HG02588 (cell line): ENCODE results near the gene ZNF446.
"Not testable (repeated sequence)": the region's sequence is repeated elsewhere in the genome, so short reads cannot be mapped to it uniquely, and the experiment has no call there.

Experiments
- ATAC-seq: cut with Tn5 transposase; IDR thresholded peaks from one replicate; pipeline ENCODE4 v1.9.1; 2021; ENCODE audit warnings: mild to moderate bottlenecking, moderate library complexity; ENCODE audit not compliant: unreplicated experiment

The ZNF446 gene

GRCh38 chr19:58469241-58470013 lies 6.7 kb upstream of the ZNF446 start:
- ATAC-seq, result no peak

GRCh38 chr19:58470837-58471543 lies 5.2 kb upstream of the ZNF446 start:
- ATAC-seq, result not testable (repeated sequence)

DNA sequence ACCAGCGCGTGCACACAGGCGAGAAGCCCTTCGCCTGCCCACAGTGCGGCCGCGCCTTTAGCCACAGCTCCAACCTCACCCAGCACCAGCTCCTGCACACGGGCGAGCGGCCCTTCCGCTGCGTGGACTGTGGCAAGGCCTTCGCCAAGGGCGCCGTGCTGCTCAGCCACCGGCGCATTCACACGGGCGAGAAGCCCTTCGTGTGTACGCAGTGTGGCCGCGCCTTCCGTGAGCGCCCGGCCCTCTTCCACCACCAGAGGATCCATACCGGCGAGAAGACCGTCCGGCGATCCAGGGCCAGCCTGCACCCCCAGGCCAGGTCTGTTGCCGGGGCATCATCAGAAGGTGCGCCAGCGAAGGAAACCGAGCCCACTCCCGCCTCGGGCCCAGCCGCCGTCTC lies 4.4 kb upstream of the ZNF446 start:
- ATAC-seq, result no peak

DNA sequence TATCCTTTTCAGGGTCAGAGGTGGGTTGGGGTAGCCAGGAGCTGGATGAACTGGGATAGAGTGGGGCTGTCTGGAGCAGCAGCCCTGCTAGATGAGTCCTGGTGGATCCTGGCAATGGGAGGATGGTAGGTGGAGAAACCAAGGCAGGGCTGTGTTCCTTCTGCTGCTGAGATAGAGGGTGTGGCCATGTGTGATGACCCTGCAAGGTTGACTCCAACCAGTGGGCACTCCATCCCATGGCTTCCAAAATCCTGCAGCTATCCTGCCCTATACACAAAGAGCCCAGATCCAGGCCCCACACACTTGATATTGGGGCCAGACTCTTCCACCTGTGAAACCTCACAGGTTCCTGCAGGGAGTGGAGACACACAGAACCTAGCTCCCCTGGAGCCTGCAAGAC lies 2.4 kb upstream of the ZNF446 start:
- ATAC-seq, result no peak

- ATAC-seq, result no peak
Measured at GRCh38 chr19:58474291-58474996, 1.7 kb upstream of the ZNF446 start.

- peak; percentile 5 for ATAC-seq
Measured at GRCh38 chr19:58474997-58475713, 997 bp upstream of the ZNF446 start.

GRCh38 chr19:58476498-58477015 lies 405 bp downstream of the ZNF446 start:
- no peak for ATAC-seq

DNA sequence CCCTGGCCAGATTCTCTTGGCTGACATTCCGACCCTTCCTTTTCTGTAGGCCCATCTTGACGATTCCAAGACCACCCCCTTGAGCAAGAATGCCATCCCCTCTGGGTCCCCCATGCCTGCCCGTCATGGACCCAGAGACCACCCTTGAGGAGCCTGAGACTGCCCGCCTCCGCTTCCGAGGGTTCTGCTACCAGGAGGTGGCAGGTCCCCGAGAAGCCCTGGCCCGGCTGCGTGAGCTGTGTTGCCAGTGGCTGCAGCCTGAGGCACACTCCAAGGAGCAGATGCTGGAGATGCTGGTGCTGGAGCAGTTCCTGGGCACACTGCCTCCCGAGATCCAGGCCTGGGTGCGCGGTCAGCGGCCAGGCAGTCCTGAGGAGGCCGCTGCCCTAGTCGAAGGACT lies 978 bp downstream of the ZNF446 start:
- ATAC-seq, result no peak

- ATAC-seq, result no peak
Measured at GRCh38 chr19:58477871-58478270, 1.7 kb downstream of the ZNF446 start.

- ATAC-seq, result no peak
Measured at GRCh38 chr19:58479303-58479702, 3.2 kb downstream of the ZNF446 start.

GRCh38 chr19:58479736-58480480 lies 3.8 kb downstream of the ZNF446 start:
- ATAC-seq, result no peak

- ATAC-seq, result no peak
Measured at GRCh38 chr19:58480481-58480830, 4.3 kb downstream of the ZNF446 start.

GRCh38 chr19:58480831-58481230 lies 4.7 kb downstream of the ZNF446 start:
- no peak for ATAC-seq

DNA sequence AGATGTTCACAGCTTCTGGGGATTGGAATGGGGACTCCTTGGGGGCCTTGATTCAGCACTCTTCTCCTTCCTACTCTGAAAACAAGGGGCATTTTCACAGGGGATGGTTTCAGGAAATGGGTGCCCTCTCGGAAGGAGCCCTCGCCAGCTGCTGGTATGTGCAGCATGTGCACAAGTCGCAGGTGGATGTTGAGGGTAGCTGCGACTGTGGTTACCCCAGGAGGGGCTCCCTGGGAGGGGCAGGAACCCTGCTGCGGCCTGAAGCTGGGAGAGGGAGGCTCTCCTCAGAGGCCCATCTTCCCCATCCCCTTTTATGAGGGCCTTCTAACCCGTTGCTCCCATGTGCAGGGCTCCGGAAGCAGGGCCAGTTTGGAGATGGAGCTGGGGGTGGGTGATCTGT lies 6.2 kb downstream of the ZNF446 start:
- no peak for ATAC-seq

- no peak for ATAC-seq
Measured at GRCh38 chr19:58483776-58484175, 7.6 kb downstream of the ZNF446 start.

- ATAC-seq, result not testable (repeated sequence)
Measured at GRCh38 chr19:58484349-58484748, 8.2 kb downstream of the ZNF446 start.

DNA sequence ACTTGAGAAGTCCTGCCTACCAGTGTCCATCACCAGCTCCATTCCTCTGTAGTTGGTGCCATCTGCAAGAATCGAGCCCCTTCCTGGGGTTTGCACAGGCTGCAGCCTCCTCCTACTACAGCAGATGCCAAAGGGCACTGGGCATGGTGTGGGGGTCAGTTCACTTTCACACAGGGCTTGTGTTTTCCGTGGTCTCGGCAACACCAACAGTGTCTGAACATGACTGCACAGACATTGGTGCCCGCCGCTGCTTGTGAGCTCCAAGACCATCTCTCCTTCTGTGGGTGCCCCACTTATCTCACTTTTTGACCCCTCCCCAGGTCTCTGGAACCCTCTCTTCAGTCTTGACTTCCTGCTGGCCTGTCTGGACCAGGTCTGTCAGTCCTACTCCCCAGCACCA lies 15.2 kb downstream of the ZNF446 start:
- ATAC-seq, result no peak

GRCh38 chr19:58492265-58492664 lies 16.1 kb downstream of the ZNF446 start:
- ATAC-seq, result no peak

GRCh38 chr19:58497634-58498170 lies 21.6 kb downstream of the ZNF446 start:
- no peak for ATAC-seq
